ENCODE results near the gene CYS1. TPM values are rescaled to one million over a fixed set of nuclear protein-coding genes. Genes with fewer than 3 reads are reported as not detected.
"Not testable (repeated sequence)": the region's sequence is repeated elsewhere in the genome, so short reads cannot be mapped to it uniquely, and the experiment has no call there.

CYS1 gene
- total RNA-seq, 1 donor from 2014 or later: 1.2 TPM

- not testable (repeated sequence) for DNase-seq
Observed at GRCh38 chr2:10091889-10092244, 11.7 kb upstream of the CYS1 start.

DNA sequence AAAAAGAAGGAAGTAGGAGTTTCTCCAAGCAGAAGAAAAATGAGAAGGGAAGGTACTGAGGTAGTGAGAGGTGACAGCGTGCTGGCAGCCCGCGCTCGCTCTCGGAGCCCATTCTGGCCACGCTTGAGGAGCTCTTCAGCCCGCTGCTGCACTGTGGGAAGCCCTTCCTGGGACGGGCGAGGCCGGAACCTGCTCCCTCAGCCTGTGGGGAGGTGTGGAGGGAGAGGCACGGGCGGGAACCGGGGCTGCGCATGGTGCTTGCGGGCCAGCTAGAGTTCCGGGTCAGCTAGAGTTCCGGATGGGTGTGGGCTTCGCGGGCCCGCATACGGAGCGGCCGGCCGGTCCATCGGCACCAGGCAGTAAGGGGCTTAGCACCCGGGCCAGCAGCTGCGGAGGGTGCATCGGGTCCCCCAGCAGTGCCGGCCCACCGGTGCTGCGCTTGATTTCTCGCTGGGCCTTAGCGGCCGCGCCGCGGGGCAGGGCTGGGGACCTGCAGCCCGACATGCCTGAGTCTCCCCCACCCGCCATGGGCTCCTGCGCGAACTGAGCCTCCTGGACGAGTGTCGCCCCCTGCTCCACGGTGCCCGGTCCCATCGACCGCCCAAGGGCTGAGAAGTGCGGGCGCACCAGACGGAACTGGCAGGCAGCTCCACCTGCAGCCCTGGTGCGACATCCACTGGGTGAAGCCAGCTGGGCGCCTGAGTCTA lies 11.1 kb upstream of the CYS1 start:
- no peak for DNase-seq

- no peak for DNase-seq
Observed at GRCh38 chr2:10089565-10090190, 9.5 kb upstream of the CYS1 start.

GRCh38 chr2:10087360-10087759 lies 7.1 kb upstream of the CYS1 start:
- DNase-seq: no peak

DNA sequence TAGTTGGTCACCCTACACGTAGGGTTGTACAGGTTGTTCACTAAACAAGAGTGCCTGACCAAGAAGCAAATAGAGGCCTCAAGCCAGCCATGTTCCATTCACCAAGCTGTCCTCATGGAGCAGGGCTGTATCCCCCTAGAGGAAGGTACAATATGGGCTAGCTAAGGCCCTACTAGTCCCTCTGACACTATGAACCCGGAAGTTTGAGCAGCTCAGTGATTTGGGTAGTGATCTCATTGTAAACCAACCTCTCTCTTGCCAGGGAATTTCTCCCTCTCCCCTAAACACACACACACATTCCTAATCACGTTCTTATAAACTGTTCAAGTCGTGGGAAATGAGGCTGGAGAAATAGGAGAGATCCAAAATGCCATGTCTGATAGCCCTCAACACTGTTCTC lies 6.7 kb upstream of the CYS1 start:
- DNase-seq: no peak

GRCh38 chr2:10085668-10086059 lies 5.5 kb upstream of the CYS1 start:
- DNase-seq: no peak

- no peak for DNase-seq
Observed at GRCh38 chr2:10085043-10085667, 4.9 kb upstream of the CYS1 start.

DNA sequence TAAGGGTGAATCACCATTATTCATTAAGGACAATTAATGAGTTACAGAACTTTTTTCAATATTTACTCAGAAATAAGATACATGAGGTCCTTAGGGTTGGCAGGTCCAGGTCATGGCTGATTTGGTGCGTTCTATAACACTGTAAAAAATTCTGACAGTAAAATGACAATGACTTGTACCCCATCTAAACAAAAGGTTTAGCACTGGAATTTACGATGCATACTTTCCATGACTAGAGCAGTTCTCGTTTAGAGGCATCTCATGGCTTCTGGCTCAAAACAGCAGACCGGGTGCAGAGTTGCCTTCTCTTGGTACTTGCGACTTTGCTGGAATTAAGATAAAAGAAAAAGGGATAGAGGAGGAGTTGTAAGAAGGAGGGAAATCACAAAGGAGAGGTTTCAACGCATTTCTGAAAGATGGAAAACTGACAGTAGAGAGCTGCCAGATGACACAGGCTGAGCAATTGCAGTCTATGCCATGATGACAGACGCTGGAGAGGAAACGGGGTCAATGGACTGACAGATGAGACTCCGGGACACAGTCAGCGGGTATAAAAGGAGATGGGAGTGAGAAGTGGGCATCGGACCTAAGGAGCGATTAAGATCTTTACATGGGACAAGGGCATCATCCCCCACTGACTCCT lies 4.1 kb upstream of the CYS1 start:
- no peak for DNase-seq

GRCh38 chr2:10083692-10084211 lies 3.5 kb upstream of the CYS1 start:
- DNase-seq: no peak

- DNase-seq: no peak
Observed at GRCh38 chr2:10083046-10083445, 2.8 kb upstream of the CYS1 start.

- DNase-seq: no peak
Observed at GRCh38 chr2:10080536-10081304, 509 bp upstream of the CYS1 start.

GRCh38 chr2:10079266-10079869 lies 843 bp downstream of the CYS1 start:
- peak; percentile 20 for DNase-seq

DNA sequence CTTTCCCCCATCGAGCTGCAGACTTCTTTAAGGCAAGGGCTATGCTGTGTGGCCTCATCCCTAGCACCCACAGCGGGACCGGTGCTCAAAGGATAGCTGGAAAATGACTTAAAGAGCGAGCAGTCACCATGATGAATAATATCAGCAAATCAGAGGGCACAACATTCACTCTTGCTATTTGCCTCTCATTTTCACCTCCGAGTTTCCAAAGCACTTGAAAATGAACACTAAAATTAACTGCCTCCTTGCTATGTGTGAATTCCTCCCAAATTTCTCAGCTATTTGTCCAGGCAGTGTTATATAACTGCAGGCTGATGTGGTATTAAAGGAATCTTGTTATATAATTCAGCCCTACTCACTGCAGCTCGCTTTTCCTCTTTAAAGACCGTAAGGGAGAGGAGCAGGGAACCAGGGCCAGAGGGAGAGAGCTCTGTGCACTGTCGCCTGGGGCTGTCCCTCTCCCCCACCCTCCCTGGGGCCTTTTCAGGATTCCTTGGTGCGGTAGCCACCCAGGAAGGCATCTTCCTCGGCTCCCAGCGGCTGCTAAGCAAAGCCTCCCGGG lies 1.4 kb downstream of the CYS1 start:
- DNase-seq: no peak

DNA sequence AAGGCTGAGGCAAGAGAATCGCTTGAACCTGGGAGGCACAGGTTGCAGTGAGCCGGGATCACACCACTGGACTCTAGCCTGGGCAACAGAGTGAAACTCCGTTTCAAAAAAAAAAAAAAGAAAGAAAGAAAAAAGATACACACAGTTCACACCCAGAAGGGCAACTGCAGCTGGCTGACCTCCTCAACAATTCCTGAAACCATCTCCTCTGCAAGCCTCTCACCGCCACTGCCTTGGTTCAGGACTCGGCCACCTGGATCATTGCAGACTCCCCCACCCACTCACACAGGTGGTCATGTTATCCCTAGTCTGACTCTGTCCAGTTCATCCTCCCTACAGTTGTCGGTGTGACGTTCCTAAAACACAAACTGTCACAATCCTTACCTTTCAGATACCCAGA lies 2.2 kb downstream of the CYS1 start:
- DNase-seq: no peak

DNA sequence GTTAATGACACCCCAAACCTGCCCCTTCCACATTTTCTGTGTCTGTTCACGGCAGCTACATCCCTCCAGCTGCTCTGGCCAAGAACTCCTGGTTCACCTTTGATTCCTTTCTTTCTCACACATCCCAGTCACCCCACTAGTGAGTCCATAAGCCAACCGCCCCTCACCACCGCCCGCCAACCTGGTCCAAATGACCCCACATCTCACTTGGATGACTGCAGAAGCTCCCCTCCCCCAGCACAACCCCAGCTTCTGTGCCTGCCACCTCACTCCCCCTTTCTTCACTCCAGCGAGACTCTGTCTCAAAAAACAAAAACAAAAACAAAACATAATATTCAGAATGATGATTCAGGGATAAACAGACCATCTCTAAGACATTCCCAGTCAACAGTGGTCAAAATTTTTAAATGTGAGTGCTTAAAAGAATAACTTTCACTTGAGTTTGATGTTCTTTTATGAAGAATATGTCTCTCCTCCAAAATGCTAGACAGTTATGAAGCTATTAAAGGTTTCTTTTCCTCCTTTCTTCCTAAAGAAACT lies 3.2 kb downstream of the CYS1 start:
- DNase-seq: no peak

DNA sequence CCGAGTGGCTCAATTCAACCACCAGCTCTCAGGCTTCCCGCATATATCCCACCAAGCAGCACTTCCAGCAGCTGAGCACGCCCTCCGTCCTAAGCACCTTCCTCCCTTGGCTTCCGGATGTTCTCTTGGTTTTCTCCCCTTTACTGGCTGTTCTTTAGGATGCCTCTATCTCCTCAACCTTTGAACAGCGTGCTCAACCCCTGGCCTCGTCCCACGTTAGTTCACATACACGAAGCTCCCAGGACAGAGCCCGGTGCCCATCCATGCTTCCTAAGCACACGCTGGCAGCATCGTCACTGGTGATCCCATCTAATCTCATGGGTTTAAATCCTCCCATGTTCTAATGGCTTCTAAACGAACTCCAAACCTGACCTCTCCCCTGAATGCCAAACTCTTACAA lies 3.7 kb downstream of the CYS1 start:
- DNase-seq: no peak

DNA sequence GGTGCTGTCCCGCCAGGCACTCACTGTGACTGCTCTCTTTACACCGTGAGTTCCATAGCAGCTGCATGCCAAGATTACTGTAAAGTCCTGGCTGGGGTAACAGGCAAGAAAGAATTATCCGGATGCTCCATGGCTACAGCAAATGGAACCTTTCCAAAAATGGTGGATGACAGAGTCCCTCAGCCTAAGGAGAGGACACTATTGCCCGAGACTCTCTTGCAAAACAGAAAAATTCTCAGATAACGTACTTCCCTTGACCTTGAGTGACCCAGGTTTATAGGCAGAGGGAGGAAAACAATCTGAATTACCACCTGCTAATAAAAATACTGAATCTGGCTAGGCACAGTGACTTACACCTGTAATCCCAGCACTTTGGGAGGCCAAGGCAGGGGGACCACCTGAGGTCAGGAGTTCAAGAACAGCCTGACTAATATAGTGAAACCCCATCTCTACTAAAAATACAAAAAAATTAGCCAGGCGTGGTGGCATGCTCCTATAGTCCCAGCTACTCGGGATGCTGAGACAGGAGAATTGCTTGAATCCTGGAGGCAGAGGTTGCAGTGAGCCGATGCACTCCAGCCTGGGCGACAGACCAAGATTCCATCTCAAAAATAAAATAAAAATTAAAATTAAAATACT lies 4.5 kb downstream of the CYS1 start:
- no peak for DNase-seq

DNA sequence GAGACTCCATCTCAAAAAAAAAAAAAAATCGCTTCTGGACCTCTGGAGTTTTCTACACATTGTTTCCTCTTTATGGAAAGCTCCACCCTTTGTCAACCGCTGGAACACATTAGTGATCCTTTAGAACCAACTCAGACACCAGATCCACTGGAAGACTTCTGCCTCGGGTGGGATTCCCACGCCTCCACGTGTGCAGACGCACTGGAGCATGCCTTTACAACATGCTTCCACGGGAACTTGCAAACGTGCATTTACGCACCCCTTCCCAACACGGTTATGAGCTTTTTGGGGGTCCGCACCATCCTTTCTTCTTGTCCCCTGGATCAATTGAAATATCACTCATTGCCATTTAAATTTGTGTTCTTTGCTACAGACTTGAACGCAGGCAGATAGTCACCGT lies 5.1 kb downstream of the CYS1 start:
- no peak for DNase-seq

- no peak for DNase-seq
Observed at GRCh38 chr2:10073706-10074105, 6.5 kb downstream of the CYS1 start.

DNA sequence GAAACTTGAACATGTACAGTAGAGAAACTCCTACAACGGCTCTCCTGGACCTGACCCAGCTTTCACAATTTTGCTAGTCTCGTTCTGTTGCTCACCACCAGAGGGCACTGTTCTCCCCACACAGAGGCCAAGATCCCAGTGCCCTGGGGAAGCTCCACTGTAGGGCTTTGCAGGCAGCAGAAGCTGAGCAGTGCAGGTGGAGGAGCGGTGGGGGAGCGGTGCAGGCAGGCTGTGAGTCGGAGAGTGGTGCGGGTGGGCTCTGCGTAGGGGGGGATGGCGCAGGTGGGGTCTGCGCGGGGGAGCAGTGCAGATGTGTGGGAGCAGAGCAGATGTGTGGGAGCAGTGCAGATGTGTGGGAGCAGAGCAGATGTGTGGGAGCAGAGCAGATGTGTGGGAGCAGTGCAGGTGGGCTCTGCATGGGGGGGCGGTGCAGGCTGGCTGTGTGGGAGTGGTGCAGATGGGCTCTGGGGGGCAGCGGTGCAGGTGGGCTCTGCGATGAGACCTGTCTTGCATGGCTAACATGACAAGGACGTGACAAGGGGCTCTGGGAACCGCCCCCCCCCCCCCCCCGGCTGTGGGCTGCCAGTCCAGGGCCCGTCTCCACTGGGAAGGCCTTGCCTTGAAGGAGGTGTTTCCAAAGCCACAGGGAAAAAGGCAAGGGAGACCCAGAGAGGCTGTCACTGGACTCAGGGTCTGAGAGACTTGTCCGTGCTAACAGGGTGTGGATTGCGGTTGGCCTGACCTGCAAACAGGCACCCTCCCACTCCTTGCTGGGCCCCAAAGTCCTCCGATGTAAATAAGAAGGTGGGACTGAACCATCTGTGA lies 7.3 kb downstream of the CYS1 start:
- DNase-seq: peak; percentile 93

All from dermis blood vessel endothelial cell (primary cell).